HL-60/S4 treated with phorbol 12-myristate 13-acetate at 8.2 ng/mL for 4 days and 3 days (cell line): Measurements from ENCODE around the gene ARHGEF10L.

ENCODE experiments used
- in situ Hi-C: fragments of 300-500 bp; cut with MboI; formaldehyde crosslinking; loops from 2 replicates; pipeline ENCODE4 v1.15.0; 2022; ENCODE audit warnings: low sequenced_read_pairs

The ARHGEF10L gene

DNA sequence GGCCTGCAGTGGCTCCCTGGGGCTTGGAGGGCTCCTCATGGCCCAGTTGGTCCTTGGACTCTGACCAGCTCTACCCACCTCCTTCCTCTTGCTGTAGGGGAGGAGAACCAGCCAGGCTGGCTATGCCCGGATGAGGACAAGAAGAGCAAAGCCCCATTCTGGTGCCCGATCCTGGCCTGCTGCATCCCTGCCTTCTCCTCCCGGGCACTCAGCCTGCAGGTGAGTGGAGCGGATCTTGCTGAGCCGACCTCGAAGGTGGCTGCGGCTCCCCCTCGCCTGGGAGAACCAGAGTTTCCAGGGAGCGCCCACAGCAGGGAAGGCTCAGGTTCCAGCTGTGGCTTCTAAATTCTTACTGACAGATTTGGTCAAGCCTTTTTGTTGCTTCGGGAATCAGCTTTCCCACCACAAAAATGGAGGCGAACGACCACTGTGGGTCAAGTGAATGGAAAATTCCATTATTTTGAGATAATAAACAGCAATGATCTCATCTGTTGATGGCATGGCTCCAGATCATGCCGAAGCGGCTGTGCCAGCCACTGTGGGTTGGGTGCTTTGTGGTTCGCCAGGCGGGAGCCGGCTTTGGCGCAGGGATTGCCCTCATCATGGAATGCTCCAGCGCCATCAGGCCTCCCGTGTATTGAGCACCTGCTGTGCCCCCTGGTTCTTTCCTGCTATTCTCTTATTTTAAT, 109.1 kb downstream of the ARHGEF10L start:
- in situ Hi-C loops: no loop called here

DNA sequence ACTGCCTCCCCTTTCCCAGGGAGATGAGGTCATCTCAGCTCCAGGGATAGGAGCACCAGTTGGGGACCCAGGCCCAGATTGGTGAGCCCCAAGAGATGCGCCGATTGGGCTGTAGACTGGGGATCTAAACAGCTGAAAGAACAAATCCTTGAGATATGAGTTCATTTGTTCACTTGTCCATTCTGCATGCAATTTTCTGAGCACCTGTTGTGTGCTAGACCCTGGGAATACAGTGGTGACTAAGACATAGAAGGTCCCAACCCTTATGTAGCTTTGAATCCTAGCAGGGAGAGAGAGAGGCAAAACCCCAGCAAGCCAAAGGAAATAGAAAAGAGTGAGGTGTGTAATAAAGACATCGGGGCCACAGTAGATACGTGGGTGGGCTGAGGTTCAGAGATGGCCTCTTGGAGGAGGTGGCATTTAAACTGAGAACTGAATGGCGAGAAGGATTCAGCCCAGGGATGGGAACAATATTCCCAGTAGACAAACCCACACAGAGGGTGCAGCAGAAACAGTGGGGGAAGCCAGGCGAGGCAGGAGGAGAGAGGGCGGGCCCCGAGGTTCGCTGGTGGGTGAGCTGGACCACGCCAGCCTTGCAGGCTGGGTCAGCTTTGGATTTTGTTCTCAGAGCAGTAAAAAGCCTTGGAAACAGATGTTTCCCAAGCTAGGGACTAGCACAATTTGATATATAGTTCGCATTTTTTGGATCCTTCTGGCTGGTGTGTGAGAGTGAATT, 110.0 kb downstream of the ARHGEF10L start:
- in situ Hi-C loops: no loop called here

DNA sequence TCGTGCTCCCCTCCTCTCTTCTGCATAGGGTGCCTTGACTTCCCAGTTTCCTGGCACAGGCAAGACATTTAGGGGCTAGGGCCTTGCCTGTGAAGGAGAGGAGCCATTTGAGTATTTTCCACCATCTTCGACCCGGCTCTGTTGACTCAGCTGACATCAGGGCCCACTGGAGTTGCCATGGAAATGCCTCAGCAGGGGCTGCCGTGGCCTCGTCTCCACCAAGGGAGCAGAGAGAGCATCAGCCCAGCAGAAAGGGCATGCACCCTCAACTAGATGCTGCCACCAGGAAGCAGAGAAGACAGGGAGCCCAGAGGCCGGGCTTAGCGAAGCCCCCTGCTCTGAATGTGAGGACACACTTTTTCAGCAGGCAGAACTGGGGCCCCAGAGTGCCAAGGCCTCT, 113.8 kb downstream of the ARHGEF10L start:
- in situ Hi-C loops: no loop called here

DNA sequence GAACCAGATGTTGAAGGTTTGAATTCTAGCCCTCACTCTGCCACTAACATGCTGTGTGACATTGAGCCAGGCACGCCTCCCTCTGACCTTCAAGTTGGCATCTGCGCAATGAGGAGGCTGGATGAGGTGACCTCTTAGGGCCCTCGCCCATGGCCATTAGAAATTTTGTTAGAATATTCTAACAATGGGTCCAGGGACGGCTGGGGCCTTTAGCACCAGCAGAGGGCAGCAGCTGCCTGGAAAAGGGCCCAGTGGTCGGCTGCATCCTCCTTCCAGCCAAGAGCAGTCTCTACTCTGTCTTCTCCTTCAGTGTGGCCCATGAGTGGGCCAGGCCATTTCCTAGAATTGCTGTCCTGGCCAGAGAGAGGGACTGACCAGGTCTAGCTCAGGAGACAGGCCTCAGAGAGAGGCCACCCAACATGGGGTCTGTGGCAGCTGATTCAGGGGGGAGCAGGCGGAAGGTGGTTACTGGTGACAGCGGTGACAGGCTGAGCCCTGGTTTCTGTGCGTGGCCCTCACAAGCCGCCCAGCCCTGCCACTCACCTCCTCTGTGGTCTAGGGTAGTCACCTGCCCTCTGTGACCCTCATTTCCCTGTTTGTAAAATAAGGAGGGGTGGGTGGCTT, 114.3 kb downstream of the ARHGEF10L start:
- in situ Hi-C loops: no loop called here

DNA sequence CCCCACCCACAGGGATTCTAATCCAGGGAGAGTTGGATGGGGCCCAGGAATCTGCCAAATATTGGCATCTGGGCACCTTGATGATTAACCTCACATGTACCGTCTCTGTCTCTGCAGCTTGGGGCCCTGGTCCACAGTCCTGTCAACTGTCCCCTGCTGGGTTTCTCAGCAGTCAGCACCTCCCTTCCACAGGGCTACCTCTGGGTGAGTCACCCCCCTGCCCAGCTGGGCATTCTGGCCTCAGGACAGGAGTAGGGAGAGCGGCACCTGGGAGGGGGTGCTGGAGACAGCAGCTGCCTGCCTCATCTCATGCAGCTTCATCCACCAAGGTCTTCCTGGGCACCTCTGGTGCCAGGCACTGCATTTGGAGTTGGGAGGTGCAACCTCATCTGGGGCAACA, 115.0 kb downstream of the ARHGEF10L start:
- in situ Hi-C loops: no loop called here

DNA sequence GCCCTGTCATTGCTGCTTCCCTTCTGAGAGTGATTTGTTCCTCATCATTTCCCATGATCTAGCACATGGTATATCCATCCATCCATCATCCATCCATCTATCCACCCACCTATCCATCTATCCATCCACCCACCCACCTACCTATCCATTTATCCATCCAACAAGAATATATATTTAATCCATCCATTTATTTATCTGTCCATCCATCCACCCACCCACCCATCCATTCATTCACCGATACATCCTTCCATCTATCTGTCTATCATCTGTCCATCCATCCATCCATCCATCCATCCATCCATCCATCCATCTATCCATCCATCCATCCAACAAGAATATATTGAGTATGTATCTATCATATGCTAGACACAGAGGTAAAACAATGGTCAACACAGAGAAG, 115.7 kb downstream of the ARHGEF10L start:
- in situ Hi-C loops: no loop called here

DNA sequence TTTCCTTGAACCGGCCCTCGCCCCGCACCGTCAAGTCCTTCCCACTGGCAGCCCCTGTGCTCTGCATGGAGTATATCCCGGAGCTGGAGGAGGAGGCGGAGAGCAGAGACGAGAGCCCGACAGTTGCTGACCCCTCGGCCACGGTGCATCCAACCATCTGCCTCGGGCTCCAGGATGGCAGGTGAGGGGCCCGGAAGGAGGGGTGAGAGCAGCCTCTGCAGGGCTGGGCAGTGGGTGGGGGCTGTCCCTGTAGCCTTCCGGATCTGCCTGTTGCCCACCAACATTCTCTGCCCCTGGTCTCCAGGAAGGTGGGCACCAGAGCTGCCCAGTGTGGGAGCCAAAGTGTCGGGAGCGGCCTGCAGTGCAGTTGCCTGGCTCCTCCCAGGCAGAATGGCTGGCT, 116.4 kb downstream of the ARHGEF10L start:
- in situ Hi-C loops: no loop called here

DNA sequence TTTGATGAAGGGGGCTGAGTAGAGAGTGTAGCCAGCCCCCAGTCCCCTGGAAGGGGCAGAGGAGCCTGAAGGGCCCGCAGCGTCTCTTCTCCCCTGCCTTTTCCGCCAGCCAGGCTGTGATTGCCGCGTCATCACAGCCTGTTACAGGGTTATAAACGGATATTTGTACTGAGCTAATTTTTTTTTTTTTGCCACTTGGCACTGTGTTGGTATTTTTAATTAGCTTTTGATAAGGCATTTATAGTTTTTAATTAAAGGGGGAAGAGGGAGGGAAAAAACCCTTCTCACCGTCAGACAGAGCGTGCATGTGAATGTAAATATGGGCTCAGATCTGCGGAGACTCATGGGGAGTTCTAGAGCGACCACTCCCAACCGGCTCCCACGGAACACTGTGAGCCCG, 117.9 kb downstream of the ARHGEF10L start:
- in situ Hi-C loops: no loop called here

DNA sequence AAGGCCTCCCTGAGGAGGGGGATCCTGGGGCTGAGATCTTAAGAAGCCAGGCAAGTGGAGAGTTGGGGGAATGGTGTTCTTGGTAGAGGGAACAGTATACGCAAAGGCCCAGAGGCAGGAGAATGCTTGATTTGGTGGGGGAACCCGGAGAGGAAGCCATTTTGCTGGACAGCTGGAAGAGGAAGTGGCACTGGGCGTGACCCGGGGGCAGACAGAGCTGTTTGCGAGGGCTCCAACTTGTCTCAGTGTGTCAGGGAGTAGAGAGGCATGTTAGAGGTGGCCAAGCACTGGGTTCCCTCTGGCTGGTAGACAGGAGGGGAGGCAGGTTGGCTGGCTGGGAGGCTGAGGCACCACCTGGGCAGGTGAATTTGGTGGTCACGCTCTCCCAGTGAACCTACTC, 119.3 kb downstream of the ARHGEF10L start:
- in situ Hi-C loops: no loop called here

DNA sequence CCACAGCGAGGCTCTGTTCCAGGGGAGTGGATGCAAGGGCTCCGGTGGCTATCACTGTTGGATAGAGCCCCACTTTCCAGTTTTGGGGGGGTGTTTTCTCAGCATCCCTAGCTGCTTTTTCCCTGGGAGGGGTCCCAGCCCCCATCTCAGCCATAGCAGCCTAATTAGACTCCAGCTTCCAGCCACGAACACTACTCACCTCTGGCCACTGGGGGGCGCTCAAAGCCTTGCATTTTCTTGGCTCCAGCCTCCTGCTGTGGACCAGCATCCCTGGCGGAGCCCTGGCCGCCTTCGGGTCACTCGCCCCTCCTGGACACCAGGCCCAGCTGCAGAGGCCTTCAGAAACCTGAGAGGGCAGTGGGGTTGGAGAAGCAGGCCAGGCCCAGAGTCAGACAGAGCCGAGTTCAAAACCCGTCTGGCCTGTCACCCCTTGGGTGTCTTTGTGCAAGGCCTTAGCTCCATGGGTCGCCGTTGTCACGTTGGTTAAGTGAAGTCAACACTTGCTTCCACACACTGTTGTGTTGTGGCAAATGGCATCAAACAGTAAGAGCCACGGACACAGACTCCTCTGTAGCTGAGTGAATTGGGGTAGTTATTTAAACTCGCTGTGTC, 122.2 kb downstream of the ARHGEF10L start:
- in situ Hi-C loops: no loop called here

DNA sequence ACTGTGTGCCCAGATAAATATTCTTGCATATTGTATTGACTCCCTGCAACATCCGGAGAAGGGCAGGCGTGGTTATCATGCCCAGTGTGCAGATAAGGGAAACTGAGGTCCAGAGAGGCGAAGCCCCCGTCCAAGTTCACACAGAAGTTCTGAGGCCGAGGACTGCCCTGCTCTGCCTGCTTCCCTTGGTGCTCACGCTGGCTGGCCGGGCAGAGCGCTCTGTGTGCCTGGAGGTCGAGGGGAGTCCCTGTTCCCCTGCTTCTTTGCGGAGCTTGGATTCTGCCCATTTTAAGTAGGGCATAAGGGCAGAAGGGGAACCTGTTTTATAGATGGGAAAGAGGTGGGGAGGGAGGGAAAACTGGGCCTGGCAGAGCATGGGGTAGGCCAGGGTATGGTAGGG, 122.8 kb downstream of the ARHGEF10L start:
- in situ Hi-C loops: no loop called here

DNA sequence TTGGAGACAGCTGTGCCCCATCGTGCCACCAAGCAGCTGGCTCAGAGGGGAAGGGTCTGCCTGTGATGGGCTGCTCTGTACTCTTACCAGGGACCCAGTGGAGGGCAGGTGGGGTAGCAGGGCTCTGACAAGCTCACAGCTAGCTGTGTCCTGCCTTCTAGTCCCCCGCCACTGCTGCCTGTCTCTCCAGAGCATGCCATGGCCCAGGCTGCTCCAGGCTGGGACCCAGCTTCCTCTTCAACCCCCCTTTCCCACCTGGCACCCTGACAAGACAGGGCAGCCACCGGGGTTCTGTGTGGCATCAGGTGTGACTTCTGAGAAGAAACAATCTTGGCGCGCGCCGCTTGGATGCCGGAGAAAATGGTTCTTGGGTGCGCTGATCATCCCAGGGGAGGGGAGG, 123.3 kb downstream of the ARHGEF10L start:
- in situ Hi-C loops: no loop called here

DNA sequence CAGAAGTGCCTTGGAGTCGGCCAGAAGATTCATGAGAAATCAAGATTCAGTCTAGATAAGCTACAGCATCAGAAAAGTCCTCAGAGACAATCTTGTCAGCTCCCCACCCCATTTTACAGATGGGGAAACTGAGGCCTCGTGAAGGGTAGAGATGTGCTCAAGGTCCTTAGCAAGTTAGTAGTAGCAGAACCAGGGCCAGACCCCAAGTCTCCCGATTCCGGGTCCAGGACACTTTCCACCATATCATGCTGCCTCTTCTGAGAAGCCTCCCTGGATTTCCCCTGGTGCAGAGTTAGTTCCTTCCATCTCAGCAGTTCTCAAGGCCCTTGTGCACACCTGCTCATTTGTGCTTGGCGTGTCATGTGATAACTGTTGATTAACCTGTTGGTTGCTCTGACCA, 124.1 kb downstream of the ARHGEF10L start:
- in situ Hi-C loops: no loop called here

DNA sequence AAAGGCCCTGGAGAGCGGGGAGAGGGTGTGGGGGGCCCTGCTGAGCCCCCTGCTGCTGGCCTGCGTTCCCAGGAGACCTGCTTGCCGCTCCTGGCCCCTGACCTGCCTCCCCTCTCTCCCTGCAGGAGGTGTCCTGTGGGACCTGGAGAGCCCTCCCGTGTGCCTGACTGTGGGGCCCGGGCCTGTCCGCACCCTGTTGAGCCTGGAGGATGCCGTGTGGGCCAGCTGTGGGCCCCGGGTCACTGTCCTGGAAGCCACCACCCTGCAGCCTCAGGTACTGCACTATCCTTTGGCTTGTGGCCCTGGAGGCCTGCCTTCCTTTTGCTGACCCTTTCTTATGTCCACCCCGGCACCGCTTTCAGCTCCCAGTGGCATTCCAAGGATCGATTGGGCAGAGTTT, 124.8 kb downstream of the ARHGEF10L start:
- in situ Hi-C loops: no loop called here

DNA sequence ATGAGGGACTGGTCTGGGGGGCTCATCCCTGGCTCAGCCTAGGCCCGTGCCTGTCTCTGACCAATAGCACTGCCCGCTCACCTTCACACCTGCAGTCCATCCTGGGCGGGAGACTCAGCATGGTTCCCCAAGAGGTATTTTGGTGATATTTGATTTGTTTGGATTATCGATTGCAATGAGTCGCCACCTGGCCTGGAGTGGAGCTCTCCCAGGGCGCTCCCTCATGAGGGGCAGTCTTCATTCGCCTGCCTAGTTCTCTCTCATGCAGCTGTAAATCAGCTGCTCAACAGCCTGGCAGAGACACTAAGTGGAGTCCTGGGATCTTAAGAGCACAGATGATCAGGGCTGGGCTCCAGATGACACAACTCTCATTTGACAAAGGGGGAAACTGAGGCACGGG, 125.6 kb downstream of the ARHGEF10L start:
- in situ Hi-C loops: no loop called here

DNA sequence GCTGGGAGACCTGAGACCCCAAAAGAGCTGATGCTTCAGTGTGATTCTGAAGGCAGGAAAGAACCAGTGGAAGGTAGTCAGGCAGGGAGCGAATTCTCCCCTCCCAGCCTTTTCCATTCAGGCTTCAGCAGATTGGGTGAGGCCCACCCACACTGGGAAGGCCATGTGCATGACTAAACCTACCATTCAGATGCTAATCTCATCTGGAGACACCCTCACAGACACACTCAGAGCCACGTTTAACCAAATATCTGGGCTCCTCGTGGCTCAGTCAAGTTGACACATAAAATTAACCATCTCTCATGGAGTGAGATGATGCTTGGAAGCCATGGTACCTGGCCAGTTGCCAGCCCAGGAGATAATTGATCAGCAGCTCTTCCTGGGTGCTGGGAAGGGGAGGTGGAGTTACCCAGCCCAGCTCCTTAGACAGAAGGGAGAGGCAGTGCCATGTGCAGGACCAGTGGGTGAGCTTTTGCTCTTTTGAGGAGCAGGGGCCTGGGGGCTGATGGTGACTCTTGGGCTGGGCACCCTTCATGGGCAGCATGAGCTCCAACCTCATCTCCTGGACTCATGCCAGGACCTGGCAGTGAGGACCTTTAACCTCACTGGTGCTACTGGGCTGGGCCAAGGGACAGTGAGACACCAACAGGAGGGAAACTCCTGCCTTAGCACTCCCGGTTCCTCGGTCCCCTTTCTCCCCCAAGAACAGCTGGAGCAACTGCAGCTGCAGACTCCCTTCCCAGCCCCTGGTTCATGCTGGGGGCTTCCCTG, 126.6 kb downstream of the ARHGEF10L start:
- in situ Hi-C loops: no loop called here

DNA sequence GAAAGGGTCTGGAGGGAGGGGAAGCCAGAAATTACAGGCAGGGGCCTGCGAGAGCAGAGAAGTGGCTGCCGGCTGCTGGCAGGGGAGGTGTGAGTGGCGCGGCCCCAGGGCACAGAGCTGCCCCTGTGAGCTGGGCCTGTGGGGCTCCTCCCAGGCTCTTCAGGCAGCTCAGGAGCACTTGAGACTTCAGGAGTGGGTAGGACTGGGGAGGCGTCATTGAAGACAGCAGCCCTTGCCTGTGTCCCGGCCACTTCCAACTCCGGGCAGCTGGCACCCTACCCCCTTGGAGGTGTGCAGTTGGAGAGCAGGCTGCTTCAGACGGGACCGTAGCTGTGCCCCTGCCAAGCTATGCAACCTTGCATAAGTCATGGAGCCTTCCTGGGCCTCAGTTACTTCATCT, 128.1 kb downstream of the ARHGEF10L start:
- in situ Hi-C loops: no loop called here

DNA sequence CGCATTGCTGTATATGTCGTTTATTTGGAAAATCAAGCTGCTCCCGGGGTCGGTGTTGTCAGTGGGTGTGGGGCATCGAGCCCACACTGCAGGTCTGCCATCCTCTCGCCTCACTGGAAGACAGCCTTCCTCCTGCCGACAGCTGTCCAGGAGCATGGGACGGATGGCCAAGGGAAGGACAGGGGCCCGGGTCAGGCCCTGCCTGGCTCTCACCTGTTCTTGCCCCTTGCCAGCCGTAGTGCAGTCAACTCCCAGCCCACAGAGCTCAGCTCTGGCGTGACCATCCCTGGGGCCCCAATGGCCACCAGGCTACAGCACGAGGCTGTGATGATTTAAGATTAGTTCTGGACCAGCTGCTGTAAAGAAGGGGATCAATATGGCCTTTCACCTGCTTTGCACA, 128.7 kb downstream of the ARHGEF10L start:
- in situ Hi-C loops: no loop called here

DNA sequence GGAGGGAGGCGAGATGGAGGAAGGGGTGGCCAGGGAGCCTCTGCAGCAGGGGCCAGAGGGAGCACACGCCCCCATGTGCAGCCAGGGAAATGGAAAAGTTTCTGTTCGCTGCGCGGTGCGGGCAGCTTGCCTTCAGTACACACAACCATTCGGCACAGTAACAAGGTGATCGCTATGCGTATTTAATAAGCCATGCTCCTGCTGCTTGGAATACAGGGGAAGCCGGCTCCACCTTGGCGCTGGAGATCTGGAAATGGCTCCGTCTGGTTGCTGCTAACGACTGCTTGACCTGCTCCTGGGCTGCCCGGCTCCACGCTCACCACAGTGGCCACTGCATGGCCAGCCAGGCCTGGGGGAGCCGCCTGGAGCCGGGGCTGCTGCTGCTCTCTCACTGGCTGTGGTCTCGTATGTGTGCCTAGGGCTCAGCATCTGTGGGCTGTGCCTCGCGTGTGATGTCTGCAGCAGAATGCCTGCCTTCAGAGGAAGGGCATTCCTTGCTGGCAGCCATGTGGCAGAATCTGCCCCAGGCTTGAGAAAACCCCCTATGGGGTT, 129.2 kb downstream of the ARHGEF10L start:
- in situ Hi-C loops: no loop called here

DNA sequence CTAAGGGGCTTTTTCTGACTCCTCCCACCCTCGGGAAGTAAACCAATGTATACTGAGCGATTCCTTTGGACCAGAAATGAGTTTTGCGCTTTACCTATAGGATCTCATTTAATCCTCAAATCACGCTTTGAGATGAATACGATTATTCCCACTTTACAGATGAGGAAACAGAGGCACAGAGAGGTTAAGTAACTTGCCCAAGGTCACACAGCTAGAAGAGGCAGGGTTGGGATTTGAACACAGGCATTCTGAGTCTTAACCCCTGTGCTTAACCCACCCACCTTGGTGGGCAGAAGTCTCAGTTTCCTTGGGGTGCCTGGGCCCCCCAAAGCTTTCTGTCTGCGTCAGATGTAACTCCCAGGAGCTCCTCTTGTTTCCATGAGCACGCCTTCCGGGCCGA, 129.8 kb downstream of the ARHGEF10L start:
- in situ Hi-C loops: no loop called here
